KMS-11 (cell line): Measurements from ENCODE around the gene MAPK8IP3.

Experiments
- H2AFZ ChIP-seq: fragments of 200-600 bp; sonication (generic); 2 replicates; pipeline ENCODE4 v1.6.1; 2016; ENCODE audit warnings: antibody characterized with exemption, mixed run types, low read depth
- H3K27ac ChIP-seq: fragments of 200-600 bp; sonication (generic); 2 replicates; pipeline ENCODE4 v1.6.1; 2016; ENCODE audit warnings: mild to moderate bottlenecking, mixed run types
- H3K27me3 ChIP-seq: fragments of 200-600 bp; sonication (generic); 2 replicates; pipeline ENCODE4 v1.6.1; 2017; ENCODE audit warnings: mild to moderate bottlenecking, low read depth, mixed run types, moderate library complexity; ENCODE audit not compliant: insufficient read depth
- H3K36me3 ChIP-seq: fragments of 200-600 bp; sonication (generic); 2 replicates; pipeline ENCODE4 v1.6.1; 2017; ENCODE audit warnings: mild to moderate bottlenecking, mixed run types; ENCODE audit not compliant: insufficient read depth
- H3K4me1 ChIP-seq: fragments of 200-600 bp; sonication (generic); 2 replicates; pipeline ENCODE4 v1.6.1; 2016; ENCODE audit warnings: mild to moderate bottlenecking, low read depth, mixed run types; ENCODE audit not compliant: poor library complexity, severe bottlenecking
- H3K4me2 ChIP-seq: fragments of 200-600 bp; sonication (generic); 2 replicates; pipeline ENCODE4 v1.7.0; 2016; ENCODE audit warnings: mild to moderate bottlenecking, mixed run types
- H3K4me3 ChIP-seq: fragments of 200-600 bp; sonication (generic); IDR thresholded peaks from 2 replicates; pipeline ENCODE4 v1.6.1; 2017; ENCODE audit warnings: low read depth, low read length, mixed read lengths; ENCODE audit not compliant: insufficient read depth
- H3K79me2 ChIP-seq: fragments of 200-600 bp; sonication (generic); 2 replicates; pipeline ENCODE4 v1.6.1; 2016; ENCODE audit warnings: low read depth, mixed run types; ENCODE audit not compliant: insufficient read depth
- H3K9ac ChIP-seq: fragments of 200-600 bp; sonication (generic); 2 replicates; pipeline ENCODE4 v1.6.1; 2016; ENCODE audit warnings: mild to moderate bottlenecking, mixed run types
- H4K20me1 ChIP-seq: fragments of 200-600 bp; sonication (generic); 2 replicates; pipeline ENCODE4 v1.6.1; 2016; ENCODE audit warnings: mild to moderate bottlenecking, mixed run types; ENCODE audit not compliant: insufficient read depth
- CTCF ChIP-seq: fragments of 200-600 bp; sonication (generic); conservative IDR thresholded peaks from 2 replicates; pipeline ENCODE4 v1.6.1; 2017; ENCODE audit warnings: low read depth, mild to moderate bottlenecking, antibody characterized with exemption, low read length, moderate library complexity, mixed read lengths

MAPK8IP3 gene

GRCh38 chr16:1762879-1763520 is 57.0 kb downstream of the MAPK8IP3 start:
- no peak overlapping the region for H3K27ac ChIP-seq
- H3K4me3 ChIP-seq, result no peak overlapping the region
- no peaks in the 10 kb centered on the region for H3K4me1 ChIP-seq
- no peak overlapping the region for H2AFZ ChIP-seq
- H3K27me3 ChIP-seq, result no peaks in the 10 kb centered on the region
- H3K9ac ChIP-seq, result no peak overlapping the region
- H4K20me1 ChIP-seq, result no peaks in the 10 kb centered on the region
- no peaks in the 10 kb centered on the region for H3K79me2 ChIP-seq
- no peaks in the 10 kb centered on the region for H3K36me3 ChIP-seq
- H3K4me2 ChIP-seq, result no peak overlapping the region
- TF ChIP-seq CTCF, result no peak

GRCh38 chr16:1763521-1764511 is 57.8 kb downstream of the MAPK8IP3 start:
- H3K36me3 ChIP-seq, result no peaks in the 10 kb centered on the region
- H3K4me1 ChIP-seq, result no peaks in the 10 kb centered on the region
- no peak overlapping the region for H3K4me2 ChIP-seq
- H4K20me1 ChIP-seq, result no peaks in the 10 kb centered on the region
- TF ChIP-seq CTCF, result no peak
- no peak overlapping the region for H3K4me3 ChIP-seq
- no peak overlapping the region for H2AFZ ChIP-seq
- no peaks in the 10 kb centered on the region for H3K27me3 ChIP-seq
- no peaks in the 10 kb centered on the region for H3K79me2 ChIP-seq
- no peak overlapping the region for H3K27ac ChIP-seq
- H3K9ac ChIP-seq, result no peak overlapping the region

GRCh38 chr16:1764971-1765370 is 59.0 kb downstream of the MAPK8IP3 start:
- Histone ChIP-seq H3K27me3 (no peaks in the 10 kb centered on the region), H3K36me3 (no peaks in the 10 kb centered on the region), H3K4me3 (no peak overlapping the region), H3K27ac (no peak overlapping the region), H3K9ac (no peak overlapping the region), H3K79me2 (no peaks in the 10 kb centered on the region), H3K4me2 (no peak overlapping the region), H2AFZ (no peak overlapping the region), H3K4me1 (no peaks in the 10 kb centered on the region), H4K20me1 (no peaks in the 10 kb centered on the region)
- TF ChIP-seq CTCF, result no peak

GRCh38 chr16:1765826-1766225 is 59.8 kb downstream of the MAPK8IP3 start:
- Histone ChIP-seq H3K27ac (no peak overlapping the region), H3K9ac (no peak overlapping the region), H3K79me2 (peaks cover 6% of the 10 kb centered on the region; the same call in 1 of the 2 replicates), H3K4me1 (peaks cover 5% of the 10 kb centered on the region), H3K4me3 (no peak overlapping the region), H3K27me3 (no peaks in the 10 kb centered on the region), H2AFZ (no peak overlapping the region), H3K36me3 (no peaks in the 10 kb centered on the region), H4K20me1 (no peaks in the 10 kb centered on the region), H3K4me2 (no peak overlapping the region)
- no peak for TF ChIP-seq CTCF
